Measurements from ENCODE around the gene NKAIN4.

The NKAIN4 gene

GRCh38 chr20:63190828-63191227 is 63.4 kb downstream of the NKAIN4 start:
- no peak for DNase-seq

Data from fibroblast of skin of abdomen (primary cell).